ENCODE results near the gene STRN3. TPM values are rescaled to one million over a fixed set of nuclear protein-coding genes. Genes with fewer than 3 reads are reported as not detected.
"Not testable (repeated sequence)": the region's sequence is repeated elsewhere in the genome, so short reads cannot be mapped to it uniquely, and the experiment has no call there.

The STRN3 gene
- total RNA-seq, 1 experiment from 2014 or later = 29.6 TPM

DNA sequence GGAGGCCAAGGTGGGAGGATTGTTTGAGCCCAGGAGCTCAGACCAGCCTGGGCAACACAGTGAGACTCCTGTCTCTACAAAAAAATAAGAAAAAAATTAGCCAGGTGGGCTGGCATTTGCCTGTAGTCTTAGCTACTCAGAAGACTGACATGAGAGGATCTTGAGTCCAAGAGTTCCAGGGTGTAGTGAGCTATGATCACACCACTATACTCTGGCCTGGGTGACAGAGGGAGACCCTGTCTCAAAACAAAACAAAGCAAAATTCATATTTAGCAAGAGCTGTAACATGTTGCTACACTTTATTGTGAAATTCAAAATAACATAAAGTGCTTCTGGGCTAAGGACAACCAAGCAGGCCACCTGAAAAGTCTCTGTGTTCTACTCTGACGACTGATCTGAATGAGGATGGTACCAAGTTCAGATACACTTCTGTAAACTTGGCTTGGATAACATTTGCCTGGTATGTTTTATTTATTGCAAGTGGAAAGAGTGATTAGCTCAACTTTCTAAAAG lies 11.6 kb upstream of the STRN3 start:
- no peak for DNase-seq (ENCODE audit: low read depth)

DNA sequence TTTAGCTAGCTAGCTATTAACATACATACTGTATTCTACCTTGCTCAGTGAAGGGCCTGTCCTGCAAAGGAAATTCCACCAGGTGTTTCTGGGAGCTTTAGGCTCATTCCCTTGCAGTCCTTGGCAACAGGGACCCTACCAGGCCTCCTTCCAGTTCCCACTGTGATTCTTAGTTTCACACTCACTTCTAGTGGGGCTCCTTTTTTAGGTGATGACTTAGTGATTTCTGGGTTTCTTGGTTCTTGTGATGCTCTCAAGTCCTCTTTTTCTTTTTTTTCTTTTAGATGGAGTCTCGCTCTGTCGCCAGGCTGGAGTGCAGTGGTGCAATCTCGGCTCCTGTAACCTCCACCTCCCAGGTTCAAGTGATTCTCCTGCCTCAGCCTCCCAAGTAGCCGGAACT lies 10.4 kb upstream of the STRN3 start:
- no peak for DNase-seq (ENCODE audit: low read depth)

DNA sequence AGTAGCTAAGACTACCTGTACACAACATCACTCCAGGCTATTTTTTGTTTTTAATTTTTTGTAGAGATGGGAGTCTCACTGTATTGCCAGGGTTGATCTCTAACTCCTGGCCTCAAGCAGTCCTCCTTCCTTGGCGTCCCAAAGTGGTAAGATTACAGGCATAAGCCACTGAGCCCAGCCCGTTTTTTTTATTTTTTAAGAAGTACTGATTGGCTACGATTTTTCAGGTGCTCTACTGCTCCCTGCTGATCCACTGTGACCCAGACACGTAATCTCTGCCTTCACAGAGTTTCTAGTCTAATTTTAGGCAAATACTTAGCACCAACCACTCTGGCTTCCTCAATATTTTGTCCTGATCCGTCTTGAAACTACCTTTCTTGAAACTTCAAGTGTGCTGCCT lies 4.3 kb upstream of the STRN3 start:
- DNase-seq (ENCODE audit: low read depth) = no peak

DNA sequence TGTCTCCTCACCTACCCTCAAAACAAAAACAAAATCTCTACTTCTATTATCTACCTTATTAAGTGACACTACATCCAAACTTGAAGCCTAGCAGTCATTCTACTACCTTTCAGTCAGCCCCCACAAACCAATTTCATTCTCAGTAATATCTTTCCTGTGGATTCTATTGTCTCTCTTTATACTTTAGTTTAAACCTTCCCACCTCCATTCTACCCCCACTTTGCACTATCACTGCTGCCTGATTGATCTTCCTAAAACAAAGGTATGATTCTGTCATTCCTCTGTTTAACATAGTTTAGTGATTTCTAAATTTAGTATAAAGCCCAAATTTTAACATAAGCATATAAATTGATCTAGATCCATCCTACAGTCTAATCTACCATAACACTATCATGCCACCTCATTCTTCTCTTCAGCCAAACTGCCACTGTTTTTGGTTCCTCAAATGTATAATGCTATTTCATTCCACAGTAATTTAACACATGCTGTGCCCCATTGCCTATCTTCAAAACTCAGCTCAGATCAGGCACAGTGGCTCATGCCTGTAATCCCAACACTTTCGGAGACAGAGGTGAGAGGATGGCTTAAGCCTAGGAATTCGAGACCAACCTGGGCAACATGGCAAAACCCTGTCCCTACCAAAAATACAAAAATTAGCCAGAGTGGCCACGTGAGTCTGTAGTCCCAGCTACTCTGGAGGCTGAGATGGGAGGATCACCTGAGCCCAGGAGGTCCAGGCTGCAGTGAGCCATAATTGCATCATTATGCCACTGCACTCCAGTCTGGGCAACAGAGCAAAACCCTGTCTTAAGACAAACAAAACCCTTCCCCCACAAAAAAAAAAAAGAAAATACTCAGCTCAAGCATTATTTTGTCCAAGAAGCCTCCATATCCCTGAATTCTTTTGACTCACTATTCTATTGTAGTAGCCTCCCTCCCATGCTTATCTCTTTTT lies 3.1 kb upstream of the STRN3 start:
- DNase-seq (ENCODE audit: low read depth) = no peak

DNA sequence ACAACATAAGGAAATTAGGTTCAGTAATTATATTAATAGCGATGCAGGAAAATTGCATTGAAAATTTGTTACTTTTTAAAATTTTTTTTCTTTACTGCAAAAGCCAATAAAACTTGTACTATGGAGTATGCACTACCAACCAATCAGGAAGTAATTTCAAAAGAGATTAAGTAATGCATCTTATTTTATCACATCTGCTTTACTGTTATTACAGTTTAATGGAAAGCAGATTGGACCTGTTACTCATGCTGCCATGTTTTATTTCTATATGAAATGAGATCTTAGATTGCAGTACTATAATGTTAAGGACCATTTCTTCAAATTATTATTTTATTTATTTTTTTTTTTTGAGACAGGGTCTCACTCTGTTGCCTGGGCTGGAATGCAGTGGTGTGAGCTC lies 1.7 kb upstream of the STRN3 start:
- DNase-seq (ENCODE audit: low read depth) = no peak

DNA sequence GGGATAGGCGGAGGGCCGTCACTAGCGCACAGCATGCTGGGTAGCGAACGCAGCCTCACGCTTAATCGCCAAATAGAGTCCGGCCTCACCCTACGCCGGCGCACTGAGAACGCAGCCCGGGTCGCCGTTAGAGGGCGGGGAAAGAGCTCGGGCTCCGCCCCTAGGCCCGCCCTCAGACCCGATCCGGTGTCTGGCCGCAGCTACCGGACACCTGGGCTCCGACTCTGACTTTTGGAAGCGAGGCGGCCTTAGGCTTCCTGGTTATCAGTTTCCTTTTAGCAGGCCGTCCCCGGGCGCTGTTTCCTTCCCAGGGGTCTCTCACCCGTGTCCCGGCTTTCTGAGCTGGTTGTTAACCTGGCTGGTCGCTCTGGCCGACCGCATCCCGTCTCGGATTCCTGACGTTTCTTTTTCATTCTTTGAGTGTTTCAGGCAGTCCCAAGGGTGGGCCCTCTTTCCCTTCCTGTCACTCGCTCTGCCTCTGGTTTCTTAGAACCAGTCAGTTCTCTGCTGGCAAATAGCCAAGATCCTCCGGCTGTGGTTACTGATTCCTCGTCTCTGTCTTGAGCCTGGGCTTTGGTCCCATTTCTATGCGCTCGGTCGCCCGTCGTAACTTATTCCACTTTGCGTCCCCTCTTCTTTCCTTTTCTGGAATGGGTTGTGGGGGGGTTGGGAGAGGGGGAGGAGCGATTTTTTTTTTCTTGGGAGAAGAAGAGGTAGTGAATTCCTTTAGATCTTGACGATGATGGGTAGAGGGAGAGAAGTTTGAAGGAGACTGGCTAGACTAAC lies 464 bp upstream of the STRN3 start:
- peak; percentile 98 for DNase-seq (ENCODE audit: low read depth)

DNA sequence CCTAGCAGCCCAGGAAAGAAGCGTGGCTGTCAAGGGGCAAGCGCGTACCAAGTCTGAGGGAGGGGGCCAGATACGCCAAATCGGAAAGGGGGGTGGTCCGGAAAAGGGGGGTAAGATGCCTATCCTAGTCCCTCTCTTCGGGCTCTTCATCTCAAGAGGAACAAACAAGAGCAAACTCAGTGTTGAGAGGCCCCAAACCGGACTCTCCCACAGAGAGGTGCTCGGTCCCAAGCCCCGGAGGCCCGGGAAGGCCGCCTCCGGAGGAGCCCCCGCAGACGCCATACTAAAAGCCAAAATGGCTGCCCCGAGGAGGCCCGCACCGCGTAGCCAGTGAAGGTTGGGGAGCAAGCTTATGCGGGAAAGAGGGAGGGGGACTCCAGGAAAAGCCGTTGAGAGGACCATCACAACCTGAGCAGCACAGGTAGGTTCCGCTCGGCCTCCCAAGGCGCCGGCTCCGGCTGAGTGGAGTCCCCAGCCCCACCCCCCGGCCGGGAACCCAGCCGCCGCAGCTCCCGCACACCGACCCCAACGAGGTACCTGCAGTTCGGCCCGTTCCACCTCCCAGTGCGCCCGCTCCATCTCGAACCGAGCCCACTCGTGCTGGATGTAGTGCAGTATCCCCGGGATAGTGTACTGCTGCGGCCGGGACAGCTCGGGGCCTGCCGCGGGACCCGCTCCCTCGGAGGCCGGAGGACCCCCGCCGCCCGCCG lies 657 bp downstream of the STRN3 start, which contains the start of gene AP4S1:
Gene AP4S1, plus strand, starts transcription at position 283 of the 710 bp plus-strand sequence. CDS start 40,548 bp downstream, outside the sequence.
- DNase-seq (ENCODE audit: low read depth) = peak; percentile 40

DNA sequence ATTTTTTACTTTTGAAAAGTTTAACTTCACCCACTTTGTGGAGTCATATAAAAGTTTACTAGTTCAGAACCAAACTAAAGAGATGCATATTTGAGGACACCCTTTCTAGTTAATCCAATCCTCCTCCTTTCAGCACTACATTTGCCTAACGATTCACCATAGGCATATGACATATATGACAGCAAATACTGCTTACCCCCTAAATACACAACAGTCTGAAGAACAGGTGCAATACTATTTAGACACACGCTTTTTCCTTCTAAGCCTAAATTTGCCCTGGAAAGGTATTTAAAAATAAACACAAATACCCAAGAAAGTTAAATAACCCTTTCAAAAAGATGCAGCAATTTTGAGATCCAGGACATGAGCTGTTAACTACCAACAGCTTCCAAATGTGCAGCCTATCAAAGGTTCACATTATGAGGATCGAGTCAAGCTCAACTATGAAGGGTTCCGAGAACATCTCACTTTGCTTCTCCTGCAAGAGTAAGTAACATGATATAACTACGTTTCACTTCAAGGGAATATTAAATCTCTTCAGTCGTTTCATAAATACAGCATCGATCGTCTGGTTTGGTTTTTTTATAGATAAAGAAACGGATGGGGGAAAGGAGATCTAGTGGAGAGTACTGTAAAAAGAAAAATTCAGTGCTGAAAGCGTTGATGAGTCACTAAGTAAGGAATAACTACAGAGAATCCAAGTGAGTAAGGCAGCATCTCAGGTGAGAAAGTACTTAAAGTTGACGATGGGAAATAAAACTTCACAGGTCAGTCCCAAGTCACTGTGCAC lies 1.4 kb downstream of the STRN3 start:
- DNase-seq (ENCODE audit: low read depth) = peak; percentile 4

DNA sequence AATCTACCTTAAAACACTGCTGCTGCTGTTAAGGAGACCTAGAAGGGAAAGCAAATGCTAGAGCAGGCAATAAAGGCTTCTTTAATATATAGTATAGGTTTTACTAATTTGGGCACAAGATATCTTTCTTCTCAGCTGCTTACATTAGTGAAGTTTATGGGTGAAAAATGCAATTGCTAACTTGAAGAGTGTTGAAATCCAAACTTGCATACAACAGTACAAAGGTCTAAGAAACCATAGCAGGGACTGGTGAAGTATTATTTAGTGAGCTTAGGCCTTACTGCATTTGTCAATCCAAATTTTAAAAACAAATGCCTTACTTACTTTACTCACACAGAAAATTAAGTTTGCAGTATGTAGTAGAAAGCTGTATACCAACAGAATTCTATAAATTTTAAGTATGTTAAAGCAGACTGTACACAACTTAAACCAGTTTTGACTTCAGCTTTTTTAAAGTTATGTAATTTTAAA lies 2.1 kb downstream of the STRN3 start:
- no peak for DNase-seq (ENCODE audit: low read depth)

DNA sequence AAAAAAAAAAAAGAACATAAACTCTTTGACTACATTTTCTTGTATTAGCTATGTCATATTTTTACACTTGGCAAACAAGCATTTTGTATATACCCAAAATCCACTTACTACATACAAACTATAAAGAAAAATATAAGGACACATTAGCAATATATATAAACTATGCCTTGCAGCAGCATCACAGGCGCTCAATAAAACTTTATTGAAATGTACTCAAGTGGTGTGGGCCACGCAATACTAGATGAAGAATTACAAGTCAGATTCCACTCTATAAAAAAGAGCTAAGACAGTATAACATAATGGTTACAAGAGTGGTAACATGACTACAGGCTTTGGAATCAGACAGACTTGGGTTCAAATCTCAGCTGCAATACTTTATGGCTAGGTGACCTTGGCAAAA lies 3.8 kb downstream of the STRN3 start:
- no peak for DNase-seq (ENCODE audit: low read depth)

DNA sequence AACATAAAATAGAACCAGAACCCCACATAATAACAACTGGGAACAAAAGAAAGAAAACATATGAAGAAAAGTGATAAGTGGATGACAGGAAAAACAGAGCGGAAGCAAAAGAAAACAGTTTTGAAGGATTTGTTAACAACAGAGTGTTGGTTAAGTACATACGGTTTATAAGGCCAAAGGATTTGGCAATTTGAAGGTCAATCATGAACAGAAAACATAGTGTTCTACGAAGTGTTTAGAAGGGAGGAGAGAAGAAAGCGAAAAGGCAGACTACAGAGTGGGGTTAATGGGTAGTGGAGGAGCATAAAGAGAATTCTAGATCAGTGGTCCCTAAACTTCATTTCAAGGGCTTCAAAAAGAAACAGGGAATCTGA lies 4.6 kb downstream of the STRN3 start:
- DNase-seq (ENCODE audit: low read depth) = no peak

DNA sequence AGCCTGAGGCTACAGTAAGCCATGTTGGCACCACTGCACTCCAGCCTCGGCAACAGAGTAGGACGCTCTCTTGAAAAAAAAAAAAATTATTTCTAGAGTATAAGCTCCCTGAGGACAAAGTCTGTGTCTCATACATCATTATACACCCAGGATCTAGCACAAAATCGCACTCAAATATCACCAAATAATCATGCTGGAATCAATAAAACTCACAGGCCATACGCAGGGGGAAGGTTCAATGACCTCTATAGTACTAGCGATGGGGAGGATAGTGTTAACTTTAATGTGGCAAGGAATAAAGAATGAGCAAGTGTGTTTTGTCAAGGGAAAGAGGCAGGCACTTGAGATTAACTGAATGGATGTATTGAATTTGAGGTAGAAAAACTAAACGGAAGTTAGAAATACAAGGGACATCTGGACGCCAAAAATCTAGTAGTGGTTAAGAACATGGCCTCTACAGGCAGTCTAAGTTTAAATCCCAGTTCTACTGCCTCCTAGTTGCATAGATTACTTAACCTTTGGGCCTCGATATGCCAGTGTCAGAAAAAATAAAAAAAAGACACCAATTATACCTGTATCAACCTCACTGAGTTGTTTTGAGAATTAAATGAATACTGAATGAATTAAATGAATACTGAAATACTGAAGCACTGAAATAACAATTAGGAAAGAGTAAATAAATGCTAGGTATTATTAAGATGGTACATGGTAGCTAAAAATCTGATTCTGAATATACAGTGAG lies 5.2 kb downstream of the STRN3 start:
- DNase-seq (ENCODE audit: low read depth) = no peak

DNA sequence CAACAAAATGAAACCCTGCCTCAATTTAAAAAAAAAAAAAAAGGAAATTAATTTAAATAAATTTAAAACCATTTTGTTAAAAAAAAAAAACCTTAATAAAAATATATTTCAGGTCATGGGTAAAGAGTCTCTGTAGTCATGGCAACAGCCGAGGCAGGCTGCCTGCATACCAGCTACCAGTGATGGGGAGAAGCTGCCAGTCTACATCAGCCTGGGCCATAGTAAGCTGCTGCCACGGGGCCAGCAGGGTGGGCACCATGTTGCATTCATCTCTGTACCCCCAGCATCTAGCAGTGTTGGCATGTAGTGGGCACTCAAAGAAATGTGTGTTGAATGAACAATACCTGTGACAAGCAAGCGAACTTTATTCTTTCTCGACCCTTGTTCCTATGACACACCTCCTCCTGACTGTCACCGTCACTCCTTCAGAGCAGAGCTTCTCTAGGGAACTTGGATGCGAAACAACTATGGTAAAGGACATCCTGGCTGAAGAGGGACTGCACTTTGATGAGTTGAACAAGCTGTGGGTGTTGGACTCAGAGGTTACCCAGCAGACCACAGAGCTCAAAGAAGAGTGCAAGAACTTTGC lies 8.0 kb downstream of the STRN3 start:
- DNase-seq (ENCODE audit: low read depth) = no peak

DNA sequence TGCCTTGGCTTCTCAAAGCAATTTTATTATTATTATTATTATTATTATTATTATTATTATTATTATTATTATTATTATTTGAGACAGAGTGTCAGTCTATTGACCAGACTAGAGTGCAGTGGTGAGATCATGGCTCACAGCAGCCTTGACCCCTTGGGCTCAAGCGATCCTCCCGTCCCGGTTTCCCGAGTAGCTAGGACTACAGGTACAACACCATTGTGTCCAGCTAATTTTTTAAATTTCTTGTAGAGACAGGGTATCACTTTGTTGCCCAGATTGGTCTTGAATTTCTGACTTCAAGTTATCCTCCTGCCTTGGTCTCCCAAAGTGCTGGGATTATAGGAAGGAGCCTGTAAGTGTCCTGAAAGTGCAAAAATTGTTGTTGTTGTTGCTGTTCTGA lies 12.3 kb downstream of the STRN3 start:
- DNase-seq (ENCODE audit: low read depth) = no peak

DNA sequence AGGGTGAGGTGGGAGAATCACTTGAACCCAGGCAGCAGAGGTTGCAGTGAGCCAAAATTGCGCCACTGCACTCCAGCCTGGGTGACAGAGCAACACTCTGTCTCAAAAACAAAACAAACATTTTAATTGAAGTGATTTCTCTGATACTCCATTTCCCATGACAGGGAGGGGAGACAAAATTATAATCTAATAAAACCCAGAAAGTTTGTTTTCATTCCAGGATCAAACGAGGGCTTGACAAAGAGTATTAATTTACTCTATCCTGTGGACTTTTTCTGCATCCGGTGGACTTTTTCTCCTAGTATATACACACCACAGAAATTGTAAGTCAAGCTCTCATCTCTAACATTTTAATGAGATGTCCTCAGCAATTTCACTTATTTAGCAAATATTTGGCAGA lies 15.2 kb downstream of the STRN3 start:
- no peak for DNase-seq (ENCODE audit: low read depth)

DNA sequence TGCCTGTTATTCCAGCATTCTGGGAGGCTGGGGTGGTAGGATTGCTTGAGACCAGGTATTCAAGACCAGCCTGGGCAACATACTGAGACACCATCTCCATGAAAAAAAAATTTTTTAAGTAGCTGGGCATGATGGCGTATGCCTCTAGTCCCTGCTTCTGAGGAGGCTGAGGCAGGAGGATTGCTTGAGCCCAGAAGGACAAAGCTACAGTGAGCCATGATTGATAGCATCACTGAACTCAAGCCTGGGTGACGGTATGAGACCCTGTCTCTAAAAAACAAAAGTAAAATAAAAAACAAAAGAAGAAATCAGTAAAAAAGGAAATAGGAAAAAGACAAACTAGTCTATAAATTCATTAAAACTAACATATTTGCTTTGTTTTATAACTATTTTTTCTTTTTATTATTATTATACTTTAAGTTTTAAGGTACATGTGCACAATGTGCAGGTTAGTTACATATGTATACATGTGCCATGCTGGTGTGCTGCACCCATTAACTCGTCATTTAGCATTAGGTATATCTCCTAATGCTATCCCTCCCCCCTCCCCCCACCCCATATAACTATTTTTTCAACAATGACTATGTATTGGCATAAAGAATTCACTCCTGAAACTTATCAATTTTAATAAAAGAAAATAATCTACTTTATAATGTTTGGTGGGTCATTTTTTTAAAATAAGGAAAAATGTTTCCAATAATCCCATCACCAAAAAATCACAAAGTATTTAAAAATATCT lies 16.2 kb downstream of the STRN3 start:
- DNase-seq (ENCODE audit: low read depth) = no peak

DNA sequence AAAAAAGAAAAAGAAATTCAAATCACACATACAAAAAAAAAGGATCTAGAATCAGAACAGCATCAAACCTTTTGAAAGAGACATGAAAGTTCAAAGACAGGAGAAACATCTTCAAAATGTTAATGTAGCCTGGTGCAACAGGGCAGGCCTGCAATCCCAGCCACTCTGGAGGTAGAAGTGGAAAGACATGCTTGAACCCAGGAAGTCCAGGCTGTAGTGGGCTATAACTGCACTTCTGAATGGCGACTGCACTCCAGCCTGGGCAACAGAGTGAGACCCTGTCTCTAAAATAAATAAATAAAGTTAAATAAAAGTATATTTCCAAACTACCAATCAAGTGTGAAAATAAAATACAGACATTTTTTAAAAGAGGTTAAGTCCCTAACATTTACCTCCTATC lies 19.5 kb downstream of the STRN3 start:
- no peak for DNase-seq (ENCODE audit: low read depth)

DNA sequence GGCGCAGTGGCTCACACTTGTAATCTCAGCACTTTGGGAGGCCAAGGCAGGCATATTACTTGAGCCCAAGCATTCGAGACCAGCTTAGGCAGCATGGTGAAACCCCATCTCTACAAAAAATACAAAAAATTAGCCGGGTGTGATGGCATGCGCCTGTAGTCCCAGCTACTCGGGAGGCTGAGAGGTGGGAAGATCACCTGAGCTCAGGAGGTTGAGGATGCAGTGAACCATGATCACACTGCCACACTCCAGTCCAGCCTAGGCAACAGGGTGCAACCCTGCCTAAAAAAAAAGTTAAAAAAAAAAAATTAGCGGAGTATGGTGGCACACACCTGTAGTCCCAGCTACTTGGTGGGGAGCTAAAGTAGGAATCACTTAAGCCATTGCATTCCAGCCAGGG lies 22.2 kb downstream of the STRN3 start:
- not testable (repeated sequence) for DNase-seq (ENCODE audit: low read depth)

DNA sequence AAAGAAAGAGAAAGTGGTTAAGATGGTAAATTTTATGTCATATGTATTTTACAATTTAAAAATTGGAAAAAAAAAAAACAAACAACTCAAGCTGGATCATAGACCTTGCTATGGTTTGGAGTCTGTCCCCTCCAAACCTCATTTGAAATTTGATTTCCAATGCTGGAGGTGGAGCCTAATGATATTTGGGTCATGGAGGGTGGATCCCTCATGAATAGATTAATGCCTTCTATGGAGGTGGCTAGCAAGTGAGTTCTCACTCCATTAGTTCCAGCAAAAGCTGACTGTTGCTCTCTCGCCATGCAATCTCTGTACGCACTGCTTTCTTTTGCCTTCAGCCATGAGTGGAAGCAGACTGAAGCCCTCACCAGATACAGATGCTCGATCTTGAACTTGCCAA lies 22.9 kb downstream of the STRN3 start:
- no peak for DNase-seq (ENCODE audit: low read depth)

All from M059J (cell line).